ENCODE measurements around the gene PEX14.

Gene PEX14

GRCh38 chr1:10617318-10617717 is 142.6 kb downstream of the PEX14 start:
- Histone ChIP-seq H3K4me3 (ENCODE audit: low read depth, low read length) (no peak overlapping the region), H3K27me3 (no peaks in the 10 kb centered on the region), H3K9me3 (no peaks in the 10 kb centered on the region), H3K36me3 (no peaks in the 10 kb centered on the region), H3K4me1 (peaks cover 5% of the 10 kb centered on the region)
- no peak for DNase-seq
- TF ChIP-seq, protein P1, sequence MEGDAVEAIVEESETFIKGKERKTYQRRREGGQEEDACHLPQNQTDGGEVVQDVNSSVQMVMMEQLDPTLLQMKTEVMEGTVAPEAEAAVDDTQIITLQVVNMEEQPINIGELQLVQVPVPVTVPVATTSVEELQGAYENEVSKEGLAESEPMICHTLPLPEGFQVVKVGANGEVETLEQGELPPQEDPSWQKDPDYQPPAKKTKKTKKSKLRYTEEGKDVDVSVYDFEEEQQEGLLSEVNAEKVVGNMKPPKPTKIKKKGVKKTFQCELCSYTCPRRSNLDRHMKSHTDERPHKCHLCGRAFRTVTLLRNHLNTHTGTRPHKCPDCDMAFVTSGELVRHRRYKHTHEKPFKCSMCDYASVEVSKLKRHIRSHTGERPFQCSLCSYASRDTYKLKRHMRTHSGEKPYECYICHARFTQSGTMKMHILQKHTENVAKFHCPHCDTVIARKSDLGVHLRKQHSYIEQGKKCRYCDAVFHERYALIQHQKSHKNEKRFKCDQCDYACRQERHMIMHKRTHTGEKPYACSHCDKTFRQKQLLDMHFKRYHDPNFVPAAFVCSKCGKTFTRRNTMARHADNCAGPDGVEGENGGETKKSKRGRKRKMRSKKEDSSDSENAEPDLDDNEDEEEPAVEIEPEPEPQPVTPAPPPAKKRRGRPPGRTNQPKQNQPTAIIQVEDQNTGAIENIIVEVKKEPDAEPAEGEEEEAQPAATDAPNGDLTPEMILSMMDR (IDR thresholded peaks at IDR 0.05; ENCODE audit: low read depth, low read length) = no peak

DNA sequence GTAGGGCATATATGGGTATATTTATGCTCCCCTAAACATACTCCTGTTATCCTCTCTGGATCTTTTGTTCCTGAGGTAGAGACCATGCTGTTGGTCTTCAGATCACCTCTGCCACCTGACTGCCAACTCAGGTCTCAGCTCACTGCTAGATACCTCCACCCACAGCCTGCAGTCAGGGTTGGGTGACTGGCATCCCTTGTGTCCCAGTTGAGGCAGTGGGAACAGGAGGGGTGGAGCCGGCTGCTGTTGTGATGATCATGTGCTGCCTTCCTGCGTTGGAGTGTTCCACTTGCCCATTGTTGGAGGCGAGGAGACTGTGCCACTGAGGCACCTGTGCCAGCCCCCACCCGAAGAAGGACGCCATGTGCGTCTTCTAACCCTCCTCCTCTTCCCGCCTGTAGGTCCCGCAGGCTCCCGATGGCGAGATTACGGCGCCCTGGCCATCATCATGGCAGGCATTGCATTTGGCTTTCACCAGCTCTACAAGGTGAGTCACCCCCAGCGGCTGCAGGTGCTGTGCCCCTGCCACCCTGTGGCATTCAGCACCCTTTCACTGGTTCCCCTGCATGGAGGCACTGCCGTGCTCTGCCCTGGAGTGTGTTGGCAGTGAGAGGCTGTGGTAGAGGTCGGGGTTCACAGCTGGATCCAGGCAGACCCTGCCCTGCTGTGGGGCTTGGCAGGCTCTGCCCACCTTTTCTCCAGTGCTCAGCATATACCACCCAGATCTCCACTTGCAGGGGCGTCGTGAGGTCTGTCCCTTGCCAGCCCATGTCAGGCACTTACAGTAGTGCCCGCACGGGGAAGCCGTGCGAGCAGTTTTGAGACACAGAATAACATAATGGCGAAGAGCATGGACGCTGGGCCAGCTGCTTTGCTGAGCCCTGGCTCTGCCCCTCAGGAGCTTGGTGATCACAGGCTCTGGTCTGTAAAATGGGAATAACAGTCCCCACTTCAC is 143.5 kb downstream of the PEX14 start:
- Histone ChIP-seq H3K36me3 (no peaks in the 10 kb centered on the region), H3K4me1 (no peaks in the 10 kb centered on the region), H3K4me3 (ENCODE audit: low read depth, low read length) (no peak overlapping the region), H3K9me3 (no peaks in the 10 kb centered on the region), H3K27me3 (no peaks in the 10 kb centered on the region)
- DNase-seq = no peak
- TF ChIP-seq, protein P1 (IDR thresholded peaks at IDR 0.05; ENCODE audit: low read depth, low read length) = no peak

DNA sequence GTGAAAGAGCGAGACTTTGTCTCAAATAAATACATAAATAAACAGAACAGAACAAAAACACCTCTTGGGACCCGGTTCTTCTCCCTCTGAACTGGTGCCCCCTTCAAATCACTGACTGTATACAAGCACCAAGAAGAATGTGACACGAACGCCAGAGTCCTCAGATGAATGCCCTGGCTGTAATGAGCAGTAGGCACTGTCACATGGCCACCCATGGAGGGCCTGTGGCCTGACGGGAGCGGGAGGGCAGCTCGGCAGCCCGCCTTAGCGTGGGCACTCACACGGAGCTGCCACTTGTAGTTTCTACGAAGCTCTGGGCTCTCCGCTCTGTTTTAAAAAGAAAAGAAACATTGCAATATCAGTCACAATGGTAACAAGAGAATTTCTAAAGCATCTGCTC is 146.0 kb downstream of the PEX14 start:
- H3K4me3 ChIP-seq (ENCODE audit: low read depth, low read length) = no peak overlapping the region
- H3K9me3 ChIP-seq = no peaks in the 10 kb centered on the region
- H3K36me3 ChIP-seq = no peaks in the 10 kb centered on the region
- TF ChIP-seq, protein P1 (IDR thresholded peaks at IDR 0.05; ENCODE audit: low read depth, low read length) = no peak
- H3K4me1 ChIP-seq = no peaks in the 10 kb centered on the region
- no peak for DNase-seq
- H3K27me3 ChIP-seq = no peaks in the 10 kb centered on the region

DNA sequence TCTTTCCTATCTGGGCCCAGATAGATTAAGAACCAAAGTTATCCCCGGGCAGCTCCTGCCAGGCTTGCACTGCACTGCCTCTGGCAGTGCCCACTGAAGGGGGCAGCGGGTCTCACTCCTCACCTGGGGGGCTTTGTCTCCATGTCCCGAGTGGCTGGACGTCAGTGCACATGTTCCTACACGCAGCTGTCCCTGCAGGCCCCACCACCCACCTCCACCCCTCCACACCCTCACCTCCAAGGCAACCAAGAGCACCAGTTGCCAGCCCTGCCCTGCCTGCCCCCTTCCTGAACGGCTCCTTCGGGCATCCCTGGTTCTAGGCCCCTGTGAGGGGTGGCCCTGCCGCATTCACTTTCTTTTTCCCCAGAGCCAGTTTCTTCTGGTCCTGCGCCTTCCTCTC is 147.2 kb downstream of the PEX14 start:
- H3K27me3 ChIP-seq = no peaks in the 10 kb centered on the region
- TF ChIP-seq, protein P1 (IDR thresholded peaks at IDR 0.05; ENCODE audit: low read depth, low read length) = no peak
- H3K36me3 ChIP-seq = no peaks in the 10 kb centered on the region
- H3K4me3 ChIP-seq (ENCODE audit: low read depth, low read length) = no peak overlapping the region
- H3K4me1 ChIP-seq = no peaks in the 10 kb centered on the region
- DNase-seq = no peak
- no peaks in the 10 kb centered on the region for H3K9me3 ChIP-seq

DNA sequence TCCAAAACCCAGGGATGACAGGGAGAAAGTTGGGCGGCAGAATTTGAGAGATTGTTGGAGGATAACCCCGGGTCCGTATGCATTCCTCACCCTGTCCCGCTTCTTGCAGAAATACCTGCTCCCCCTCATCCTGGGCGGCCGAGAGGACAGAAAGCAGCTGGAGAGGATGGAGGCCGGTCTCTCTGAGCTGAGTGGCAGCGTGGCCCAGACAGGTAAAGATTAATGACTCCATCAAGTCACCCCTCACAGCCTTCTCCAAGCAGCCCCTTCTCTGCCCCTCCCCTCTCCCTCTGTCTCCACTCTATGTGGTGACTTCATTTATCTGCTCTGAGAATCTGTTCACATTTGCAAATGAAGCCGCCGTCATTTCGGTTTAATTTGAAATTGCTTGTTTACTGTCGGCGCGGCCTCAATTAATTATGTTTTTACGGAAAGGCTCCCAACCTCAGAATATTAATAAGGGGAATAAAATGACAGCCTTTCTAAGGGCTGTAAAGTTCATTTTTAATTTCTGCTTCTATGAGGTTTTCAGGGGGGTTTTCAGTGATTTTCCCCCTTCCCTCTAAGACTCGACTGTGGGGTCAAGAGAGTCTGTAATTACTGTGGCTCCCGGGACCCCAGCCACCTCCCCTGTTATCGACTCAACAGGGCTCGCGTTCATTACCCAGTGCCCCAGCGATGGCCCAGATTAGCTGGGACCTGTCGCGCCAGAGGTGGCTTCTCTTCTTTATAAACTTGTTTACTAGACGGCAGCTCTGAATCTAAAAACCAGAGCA is 148.3 kb downstream of the PEX14 start:
- no peaks in the 10 kb centered on the region for H3K36me3 ChIP-seq
- no peak overlapping the region for H3K4me3 ChIP-seq (ENCODE audit: low read depth, low read length)
- no peaks in the 10 kb centered on the region for H3K9me3 ChIP-seq
- TF ChIP-seq, protein P1 (IDR thresholded peaks at IDR 0.05; ENCODE audit: low read depth, low read length) = no peak
- H3K4me1 ChIP-seq = no peaks in the 10 kb centered on the region
- H3K27me3 ChIP-seq = no peaks in the 10 kb centered on the region
- DNase-seq = no peak
